ENCODE results near the gene STING1. TPM values are rescaled to one million over a fixed set of nuclear protein-coding genes. Genes with fewer than 3 reads are reported as not detected.
"Not testable (repeated sequence)": the region's sequence is repeated elsewhere in the genome, so short reads cannot be mapped to it uniquely, and the experiment has no call there.

STING1 gene
- total and polyA plus RNA-seq, 8 donors = 6.1 to 23.7 (median 11.6) TPM

GRCh38 chr5:139488260-139488659 is 5.7 kb upstream of the STING1 start:
- no peaks in the 10 kb centered on the region for H3K9me3 ChIP-seq
- H3K4me3 ChIP-seq = no peak overlapping the region
- H3K36me3 ChIP-seq = no peaks in the 10 kb centered on the region
- no peaks in the 10 kb centered on the region for H3K27me3 ChIP-seq
- peak overlapping the region in 2 of 5 donors; percentile 22 to 71 for H3K27ac ChIP-seq
- peaks cover 0 to 20% (median 3%) of the 10 kb centered on the region in 4 donors for H3K4me1 ChIP-seq
- TF ChIP-seq CTCF (IDR thresholded peaks at IDR 0.05) (no peak), EP300 (IDR thresholded peaks at IDR 0.05) (no peak), POLR2AphosphoS5 (IDR thresholded peaks at IDR 0.05) (no peak), POLR2A (IDR thresholded peaks at IDR 0.05) (no peak)
- DNase-seq = no peak
- WGBS, 5 donors = 72 to 79% (median 74%) methylated on average over 3 of the region's 3 CpGs
- intact Hi-C loops (cut with DNase I; ENCODE audit: low total_unique reads) = no loop called here

GRCh38 chr5:139486201-139486600 is 3.6 kb upstream of the STING1 start:
- H3K27me3 ChIP-seq = no peaks in the 10 kb centered on the region
- TF ChIP-seq CTCF (IDR thresholded peaks at IDR 0.05) (no peak), EP300 (IDR thresholded peaks at IDR 0.05) (no peak), POLR2A (IDR thresholded peaks at IDR 0.05) (no peak), POLR2AphosphoS5 (IDR thresholded peaks at IDR 0.05) (no peak)
- H3K36me3 ChIP-seq = no peaks in the 10 kb centered on the region
- H3K4me3 ChIP-seq = no peak overlapping the region
- no peak overlapping the region for H3K27ac ChIP-seq
- intact Hi-C loops (cut with DNase I; ENCODE audit: low total_unique reads) = no loop called here
- no peak for DNase-seq
- H3K4me1 ChIP-seq = peaks cover 9 to 30% (median 19%) of the 10 kb centered on the region in 4 donors
- 41 to 86% (median 70%) methylated on average over 2 to 7 of the region's 7 CpGs for WGBS, 5 donors
- no peaks in the 10 kb centered on the region for H3K9me3 ChIP-seq

- peaks cover 3 to 11% (median 10%) of the 10 kb centered on the region in 4 donors for H3K36me3 ChIP-seq
- H3K4me3 ChIP-seq = peak overlapping the region in 3 of 4 donors; percentile 39 to 52 (median 49)
- H3K27ac ChIP-seq = peak overlapping the region; percentile 59 to 93 (median 91)
- intact Hi-C loops (cut with DNase I; ENCODE audit: low total_unique reads); H3K9me3 ChIP-seq; H3K27me3 ChIP-seq; DNase-seq: not testable (repeated sequence)
- H3K4me1 ChIP-seq = peaks cover 9 to 52% (median 32%) of the 10 kb centered on the region in 4 donors
- WGBS, 5 donors = 66 to 74% (median 69%) methylated on average over 6 of the region's 6 CpGs
Measured at GRCh38 chr5:139482890-139483208, 291 bp upstream of the STING1 start.

- WGBS, 5 donors = 39 to 72% (median 52%) methylated on average over 3 to 5 of the region's 5 CpGs
- H3K36me3 ChIP-seq = peaks cover 4 to 23% (median 21%) of the 10 kb centered on the region in 4 donors
- intact Hi-C loops (cut with DNase I; ENCODE audit: low total_unique reads) = no loop called here
- peaks cover 9 to 52% (median 32%) of the 10 kb centered on the region in 4 donors for H3K4me1 ChIP-seq
- H3K9me3 ChIP-seq = no peaks in the 10 kb centered on the region
- TF ChIP-seq POLR2AphosphoS5 (IDR thresholded peaks at IDR 0.05) (no peak), POLR2A (IDR thresholded peaks at IDR 0.05) (no peak), CTCF (IDR thresholded peaks at IDR 0.05) (no peak), EP300 (IDR thresholded peaks at IDR 0.05) (no peak)
- H3K27me3 ChIP-seq = no peaks in the 10 kb centered on the region
- peak overlapping the region; percentile 70 to 93 (median 91) for H3K27ac ChIP-seq
- no peak for DNase-seq
- H3K4me3 ChIP-seq = peak overlapping the region; percentile 39 to 52 (median 48)
Measured at GRCh38 chr5:139481580-139482049, 943 bp downstream of the STING1 start.

GRCh38 chr5:139481122-139481533 is 1.4 kb downstream of the STING1 start:
- WGBS, 5 donors = 43 to 65% (median 62%) methylated on average over 4 to 12 of the region's 12 CpGs
- Histone ChIP-seq H3K27ac (peak overlapping the region; percentile 70 to 93 (median 91)), H3K27me3 (no peaks in the 10 kb centered on the region), H3K4me1 (peaks cover 9 to 55% (median 33%) of the 10 kb centered on the region in 4 donors), H3K4me3 (peak overlapping the region; percentile 39 to 52 (median 48)), H3K36me3 (peaks cover 4 to 28% (median 26%) of the 10 kb centered on the region in 4 donors), H3K9me3 (no peaks in the 10 kb centered on the region)
- intact Hi-C loops (cut with DNase I; ENCODE audit: low total_unique reads) = no loop called here
- TF ChIP-seq POLR2A (IDR thresholded peaks at IDR 0.05) (no peak), EP300 (IDR thresholded peaks at IDR 0.05) (no peak), CTCF (IDR thresholded peaks at IDR 0.05) (no peak), POLR2AphosphoS5 (IDR thresholded peaks at IDR 0.05) (no peak)
- peak in 1 of 2 donors; percentile 61 for DNase-seq

- 83 to 91% (median 90%) methylated on average over 4 of the region's 4 CpGs for WGBS, 5 donors
- H3K4me3 ChIP-seq; intact Hi-C loops (cut with DNase I; ENCODE audit: low total_unique reads); H3K27me3 ChIP-seq; H3K9me3 ChIP-seq; DNase-seq: not testable (repeated sequence)
- Histone ChIP-seq H3K27ac (peak overlapping the region in 3 of 5 donors; percentile 91 to 93 (median 91)), H3K36me3 (peaks cover 4 to 41% (median 34%) of the 10 kb centered on the region in 4 donors), H3K4me1 (peaks cover 9 to 69% (median 43%) of the 10 kb centered on the region in 4 donors)
Measured at GRCh38 chr5:139479729-139480128, 2.8 kb downstream of the STING1 start.

GRCh38 chr5:139478657-139479423 is 3.7 kb downstream of the STING1 start:
- peak overlapping the region in 2 of 5 donors; percentile 38 to 93 for H3K27ac ChIP-seq
- H3K36me3 ChIP-seq = peaks cover 4 to 41% (median 34%) of the 10 kb centered on the region in 4 donors
- H3K4me3 ChIP-seq; DNase-seq; intact Hi-C loops (cut with DNase I; ENCODE audit: low total_unique reads); H3K9me3 ChIP-seq; H3K27me3 ChIP-seq: not testable (repeated sequence)
- 74 to 84% (median 75%) methylated on average over 9 of the region's 9 CpGs for WGBS, 5 donors
- peaks cover 9 to 78% (median 44%) of the 10 kb centered on the region in 4 donors for H3K4me1 ChIP-seq
